CD4-positive, alpha-beta memory T cell (primary cell): ENCODE data around the gene CAMK4. TPM values are rescaled to one million over a fixed set of nuclear protein-coding genes. Genes with fewer than 3 reads are reported as not detected.
A peak's percentile ranks its signal among the peaks of the same experiment; 100 is the strongest.

Source experiments
- CTCF ChIA-PET: fragments of 350-600 bp; sonication (Branson Sonifier 250); formaldehyde crosslinking; loops from one replicate; lab custom pipeline; 2021; ENCODE audit warnings: inconsistent platforms; ENCODE audit not compliant: partially characterized antibody; lab: Charles Lee
- POLR2A ChIA-PET: fragments of 350-600 bp; sonication (Branson Sonifier 250); formaldehyde crosslinking; loops from one replicate; lab custom pipeline; 2021; ENCODE audit not compliant: partially characterized antibody; lab: Charles Lee
- DNase-seq, 5 donors: peaks; one replicate each; pipeline versions ENCODE4 v3.0.0 to v3.0.0-alpha.2; 2020 to 2022; ENCODE audit warnings: mixed read lengths in 1 of 5
- H3K27ac ChIP-seq: one replicate; pipeline ENCODE4 v1.7.0; 2013; ENCODE audit warnings: low read depth, low read length
- H3K27me3 ChIP-seq: 2 replicates; pipeline ENCODE4 v1.7.0; 2013; ENCODE audit warnings: mild to moderate bottlenecking, low read length, moderate library complexity; ENCODE audit not compliant: insufficient read depth
- H3K36me3 ChIP-seq: 2 replicates; pipeline ENCODE4 v1.7.0; 2013; ENCODE audit warnings: mild to moderate bottlenecking, low read length, moderate library complexity; ENCODE audit not compliant: insufficient read depth
- H3K4me1 ChIP-seq: 2 replicates; pipeline ENCODE4 v1.7.0; 2013; ENCODE audit warnings: mild to moderate bottlenecking, low read length, moderate library complexity; ENCODE audit not compliant: insufficient read depth
- H3K4me3 ChIP-seq, 2 donors: one replicate each; pipeline ENCODE4 v1.7.0; 2013; ENCODE audit warnings: low read length in 2 of 2, mild to moderate bottlenecking in 1 of 2
- H3K9me3 ChIP-seq, 2 donors: one replicate each; pipeline ENCODE4 v1.7.0; 2013; ENCODE audit warnings: low read length in 2 of 2, control low read depth in 1 of 2; ENCODE audit not compliant: control insufficient read depth in 1 of 2
- H3K27ac Mint-ChIP-seq, 7 donors: one replicate each; pipeline ENCODE4 v1.8.0; 2020 to 2021; ENCODE audit warnings: mixed read lengths in 7 of 7, mild to moderate bottlenecking in 6 of 7, inconsistent platforms in 3 of 7, moderate library complexity in 3 of 7
- H3K27me3 Mint-ChIP-seq, 2 donors: one replicate each; pipeline ENCODE4 v1.8.0; 2020 to 2021; ENCODE audit warnings: mixed read lengths in 2 of 2
- H3K36me3 Mint-ChIP-seq, 2 donors: one replicate each; pipeline ENCODE4 v1.8.0; 2020 to 2021; ENCODE audit warnings: mixed read lengths in 2 of 2, inconsistent platforms in 1 of 2, mild to moderate bottlenecking in 1 of 2
- H3K4me1 Mint-ChIP-seq, 4 donors: one replicate each; pipeline ENCODE4 v1.8.0; 2020 to 2021; ENCODE audit warnings: mixed read lengths in 4 of 4, mild to moderate bottlenecking in 1 of 4
- H3K4me3 Mint-ChIP-seq, 8 donors: one replicate each; pipeline ENCODE4 v1.8.0; 2020 to 2021; ENCODE audit warnings: mixed read lengths in 8 of 8, mild to moderate bottlenecking in 7 of 8, moderate library complexity in 6 of 8, inconsistent platforms in 3 of 8
- H3K9me3 Mint-ChIP-seq, 8 donors: one replicate each; pipeline ENCODE4 v1.8.0; 2020 to 2021; ENCODE audit warnings: mixed read lengths in 8 of 8, mild to moderate bottlenecking in 5 of 8, inconsistent platforms in 3 of 8, moderate library complexity in 1 of 8
- intact Hi-C: fragments of 100-400 bp; cut with micrococcal nuclease; formaldehyde crosslinking; loops from one replicate; pipeline ENCODE4 v1.15.1; 2023
- polyA plus RNA-seq, 2 donors: library from polyadenylated mRNA; unstranded; fragments of 300-500 nt; fragmentation: Illumina TruSeq; gene quantifications; one replicate each; pipeline ENCODE4 v1.2.3, GENCODE V29; 2021
- total RNA-seq, 2 experiments: library from RNA; stranded (reverse); gene quantifications; one replicate each; pipeline ENCODE4 v1.2.3, GENCODE V29; 2021

Gene CAMK4
- total and polyA plus RNA-seq, 4 experiments from 2014 or later: 84.3 to 257 (median 165) TPM

- Histone ChIP-seq H3K9me3 (no peaks in the 10 kb centered on the region), H3K27me3 (no peaks in the 10 kb centered on the region), H3K4me3 (no peak overlapping the region), H3K36me3 (no peaks in the 10 kb centered on the region), H3K27ac (no peak overlapping the region), H3K4me1 (no peaks in the 10 kb centered on the region)
- Mint-ChIP-seq H3K9me3 (no peaks in the 10 kb centered on the region), H3K27me3 (no peaks in the 10 kb centered on the region), H3K4me3 (no peak overlapping the region), H3K27ac (no peak overlapping the region), H3K36me3 (peaks cover 42 to 49% of the 10 kb centered on the region in 2 donors), H3K4me1 (peaks cover 27 to 59% (median 46%) of the 10 kb centered on the region in 4 donors)
- intact Hi-C loops: loop anchor here (5.0 kb wide), 1 partner anchor 35 kb away; no protein-coding TSS in a partner anchor
- POLR2A ChIA-PET: interaction anchor here (0.6 kb wide), 1 partner anchor 141 kb away, joined by 6 read pairs; no protein-coding TSS in a partner anchor
- CTCF ChIA-PET: no interaction called here
- DNase-seq: no peak
Measured at GRCh38 chr5:111372799-111373198, 148.6 kb downstream of the CAMK4 start.

DNA sequence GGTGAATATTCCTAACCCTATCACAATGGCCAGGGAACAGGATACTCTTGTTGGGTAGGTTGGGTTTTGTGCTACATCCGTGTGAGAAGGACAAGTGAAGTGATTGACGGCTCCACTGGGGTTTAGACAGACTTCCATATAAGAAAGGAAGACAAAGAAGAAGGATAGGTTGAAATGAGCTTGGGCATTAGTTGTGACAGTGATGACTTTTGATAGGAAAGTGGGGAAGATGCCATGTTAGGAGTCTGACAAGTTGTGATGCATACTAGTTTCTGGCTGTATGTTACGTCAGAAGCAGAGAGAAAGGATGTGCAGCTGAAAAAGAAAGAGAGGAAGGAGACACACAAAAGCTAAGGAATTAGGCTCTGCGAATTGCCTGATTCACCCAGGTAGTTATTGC lies 150.2 kb downstream of the CAMK4 start:
- H3K9me3 Mint-ChIP-seq: no peaks in the 10 kb centered on the region
- Histone ChIP-seq H3K27ac (no peak overlapping the region), H3K27me3 (no peaks in the 10 kb centered on the region), H3K4me3 (no peak overlapping the region), H3K36me3 (no peaks in the 10 kb centered on the region), H3K9me3 (no peaks in the 10 kb centered on the region), H3K4me1 (no peaks in the 10 kb centered on the region)
- ChIA-PET CTCF (interaction anchor here (1.0 kb wide), 1 partner anchor 217 kb away, joined by 3 read pairs; no protein-coding TSS in a partner anchor), POLR2A (no interaction called here)
- peak overlapping the region in 1 of 7 donors; percentile 32 for H3K27ac Mint-ChIP-seq
- peaks cover 48 to 51% of the 10 kb centered on the region in 2 donors for H3K36me3 Mint-ChIP-seq
- no peaks in the 10 kb centered on the region for H3K27me3 Mint-ChIP-seq
- no peak for DNase-seq
- intact Hi-C loops: loop anchor here (5.0 kb wide), 1 partner anchor 37 kb away; no protein-coding TSS in a partner anchor
- peak overlapping the region in 1 of 8 donors; percentile 4 for H3K4me3 Mint-ChIP-seq
- peaks cover 24 to 64% (median 45%) of the 10 kb centered on the region in 4 donors for H3K4me1 Mint-ChIP-seq

DNA sequence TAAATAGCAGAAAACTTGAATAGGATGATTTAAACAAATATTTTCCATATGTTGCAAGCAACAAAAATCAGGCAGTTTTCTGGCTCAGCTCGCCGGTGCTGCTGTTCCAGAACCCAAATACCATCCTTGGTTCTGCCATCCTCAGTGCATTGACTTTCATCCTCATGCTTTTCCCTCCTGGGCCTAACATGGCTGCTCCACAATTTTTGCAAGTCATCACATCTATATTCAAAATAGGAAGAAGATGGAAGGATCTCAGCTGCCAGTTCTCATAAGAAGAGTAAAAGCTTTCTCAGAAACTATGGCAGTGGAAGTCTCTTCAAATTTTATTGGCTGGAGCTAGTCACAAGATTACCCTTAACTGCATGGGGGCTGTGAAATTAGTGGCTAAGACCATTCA lies 151.5 kb downstream of the CAMK4 start:
- CTCF ChIA-PET: no interaction called here

DNA sequence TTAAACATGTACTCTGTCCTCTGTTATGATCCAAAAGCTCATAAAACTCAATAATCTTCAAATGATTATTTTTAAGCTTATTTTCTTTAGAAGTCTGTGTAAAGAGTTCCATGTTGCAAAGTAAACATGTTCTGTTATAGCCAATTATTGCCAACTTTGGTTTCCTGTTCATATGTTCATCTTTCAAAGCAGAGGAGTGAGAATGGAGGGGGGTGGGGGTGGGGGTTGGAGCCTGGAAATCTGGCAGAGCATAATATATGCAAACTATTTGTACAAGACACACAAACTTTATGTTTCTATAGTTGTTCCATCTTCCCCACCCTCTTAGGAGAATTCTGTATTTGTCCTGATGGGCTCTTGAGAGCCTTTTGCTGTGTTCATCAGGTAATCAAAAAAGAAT lies 153.1 kb downstream of the CAMK4 start:
- Mint-ChIP-seq H3K27me3 (no peaks in the 10 kb centered on the region), H3K27ac (no peak overlapping the region), H3K36me3 (peaks cover 53 to 64% of the 10 kb centered on the region in 2 donors), H3K4me1 (peaks cover 29 to 69% (median 46%) of the 10 kb centered on the region in 4 donors), H3K4me3 (no peak overlapping the region), H3K9me3 (no peaks in the 10 kb centered on the region)
- no peak overlapping the region for H3K27ac ChIP-seq
- H3K4me1 ChIP-seq: no peaks in the 10 kb centered on the region
- intact Hi-C loops: no loop called here
- H3K9me3 ChIP-seq: no peaks in the 10 kb centered on the region
- DNase-seq: no peak
- CTCF ChIA-PET: no interaction called here
- POLR2A ChIA-PET: no interaction called here
- no peak overlapping the region for H3K4me3 ChIP-seq
- peaks cover 8% of the 10 kb centered on the region for H3K36me3 ChIP-seq
- no peaks in the 10 kb centered on the region for H3K27me3 ChIP-seq

More for the DNA sequence above, 151.5 kb downstream of the CAMK4 start:
- Mint-ChIP-seq H3K27ac (no peak overlapping the region), H3K4me3 (no peak overlapping the region), H3K4me1 (peaks cover 25 to 69% (median 45%) of the 10 kb centered on the region in 4 donors), H3K27me3 (no peaks in the 10 kb centered on the region), H3K36me3 (peaks cover 51 to 53% of the 10 kb centered on the region in 2 donors), H3K9me3 (no peaks in the 10 kb centered on the region)
- Histone ChIP-seq H3K4me3 (no peak overlapping the region), H3K27ac (no peak overlapping the region), H3K27me3 (no peaks in the 10 kb centered on the region), H3K36me3 (peaks cover 4% of the 10 kb centered on the region), H3K4me1 (no peaks in the 10 kb centered on the region), H3K9me3 (no peaks in the 10 kb centered on the region)
- POLR2A ChIA-PET: no interaction called here
- intact Hi-C loops: no loop called here
- no peak for DNase-seq

GRCh38 chr5:111379391-111379816 lies 155.2 kb downstream of the CAMK4 start:
- Mint-ChIP-seq H3K27ac (peak overlapping the region in 1 of 7 donors; percentile 15), H3K27me3 (no peaks in the 10 kb centered on the region), H3K4me1 (peaks cover 19 to 53% (median 34%) of the 10 kb centered on the region in 4 donors), H3K36me3 (peaks cover 50 to 53% of the 10 kb centered on the region in 2 donors), H3K4me3 (no peak overlapping the region), H3K9me3 (no peaks in the 10 kb centered on the region)
- no peak overlapping the region for H3K27ac ChIP-seq
- intact Hi-C loops: no loop called here
- H3K27me3 ChIP-seq: no peaks in the 10 kb centered on the region
- peaks cover 8% of the 10 kb centered on the region for H3K36me3 ChIP-seq
- no peak for DNase-seq
- H3K4me1 ChIP-seq: no peaks in the 10 kb centered on the region
- H3K4me3 ChIP-seq: no peak overlapping the region
- no peaks in the 10 kb centered on the region for H3K9me3 ChIP-seq
- ChIA-PET POLR2A (no interaction called here), CTCF (interaction anchor here (1.0 to 1.3 kb wide), 3 partner anchors 9 to 101 kb away, joined by 3 to 4 read pairs (median 3); no protein-coding TSS in a partner anchor)

DNA sequence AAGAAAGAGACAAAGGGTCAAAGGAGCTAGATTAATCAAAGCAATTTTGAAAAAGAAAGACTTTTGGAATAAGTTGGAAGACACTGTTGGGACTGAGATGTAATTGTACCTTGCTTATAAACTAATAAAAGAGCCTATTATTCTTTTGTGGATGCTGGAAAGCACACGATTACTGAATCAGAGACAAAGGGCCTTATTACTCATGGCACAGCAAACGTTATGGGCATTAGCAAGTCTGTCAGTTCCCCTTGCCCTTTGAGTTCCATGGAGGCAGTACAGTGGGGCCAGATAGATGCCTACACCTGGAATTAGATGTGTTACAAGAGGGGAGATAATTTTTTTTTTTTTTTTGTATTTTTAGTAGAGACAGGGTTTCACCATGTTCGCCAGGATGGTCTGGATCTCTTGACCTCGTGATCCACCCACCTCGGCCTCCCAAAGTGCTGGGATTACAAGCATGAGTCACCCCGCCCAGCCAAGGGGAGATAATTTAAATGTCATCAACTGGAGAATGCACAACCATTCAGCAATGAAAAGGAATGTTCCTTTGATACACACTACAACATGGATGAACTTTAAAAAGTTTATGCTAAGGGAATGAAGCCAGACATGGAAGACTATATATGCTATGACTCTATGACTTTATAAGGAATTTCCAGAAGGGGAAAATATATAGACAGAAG lies 159.2 kb downstream of the CAMK4 start:
- Histone ChIP-seq H3K4me1 (no peaks in the 10 kb centered on the region), H3K27ac (no peak overlapping the region), H3K4me3 (no peak overlapping the region), H3K27me3 (no peaks in the 10 kb centered on the region), H3K36me3 (peaks cover 15% of the 10 kb centered on the region), H3K9me3 (no peaks in the 10 kb centered on the region)
- CTCF ChIA-PET: no interaction called here
- Mint-ChIP-seq H3K4me3 (no peak overlapping the region), H3K36me3 (peaks cover 34 to 44% of the 10 kb centered on the region in 2 donors), H3K4me1 (peaks cover 5 to 27% (median 18%) of the 10 kb centered on the region in 4 donors), H3K27ac (no peak overlapping the region), H3K9me3 (peaks cover 0 to 2% (median 0%) of the 10 kb centered on the region in 8 donors), H3K27me3 (no peaks in the 10 kb centered on the region)
- no peak for DNase-seq
- intact Hi-C loops: no loop called here
- POLR2A ChIA-PET: no interaction called here

DNA sequence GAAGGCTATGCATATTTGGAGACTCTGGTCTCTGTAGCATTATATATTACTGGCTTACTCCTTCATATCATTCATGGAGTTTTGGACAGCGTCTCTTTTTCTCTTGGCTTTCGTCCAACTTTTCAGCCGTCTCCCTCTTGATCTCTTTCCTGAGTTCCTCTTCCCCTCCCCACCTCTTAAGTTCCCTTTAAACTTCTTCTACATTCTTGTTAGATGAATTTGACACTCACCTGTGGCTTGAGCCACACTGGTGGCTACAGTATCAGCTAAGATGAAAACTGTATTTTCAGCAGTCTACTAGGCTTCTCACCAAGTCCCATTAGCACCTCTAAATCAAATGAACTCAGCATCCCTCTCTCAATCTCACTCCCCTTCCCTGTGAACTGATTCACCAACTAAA lies 160.0 kb downstream of the CAMK4 start:
- Mint-ChIP-seq H3K9me3 (peaks cover 0 to 2% (median 0%) of the 10 kb centered on the region in 8 donors), H3K27ac (no peak overlapping the region), H3K27me3 (no peaks in the 10 kb centered on the region), H3K36me3 (peaks cover 42 to 46% of the 10 kb centered on the region in 2 donors), H3K4me3 (no peak overlapping the region), H3K4me1 (peaks cover 5 to 27% (median 18%) of the 10 kb centered on the region in 4 donors)
- no peak for DNase-seq
- Histone ChIP-seq H3K4me3 (no peak overlapping the region), H3K27ac (no peak overlapping the region), H3K9me3 (no peaks in the 10 kb centered on the region), H3K27me3 (no peaks in the 10 kb centered on the region), H3K36me3 (peaks cover 15% of the 10 kb centered on the region), H3K4me1 (no peaks in the 10 kb centered on the region)
- ChIA-PET CTCF (no interaction called here), POLR2A (no interaction called here)
- intact Hi-C loops: no loop called here
